Activated CD4-positive, alpha-beta T cell treated with anti-CD3 and anti-CD28 coated beads for 36 hours (primary cell): ENCODE data around the gene SLC22A1. TPM values are rescaled to one million over a fixed set of nuclear protein-coding genes. Genes with fewer than 3 reads are reported as not detected.

ENCODE experiments used
- ATAC-seq: fragments of 200-7000 bp; cut with Tn5 transposase; one replicate; pipeline ENCODE4 v1.10.0; 2021; ENCODE audit warnings: mild to moderate bottlenecking, moderate library complexity
- CTCF ChIA-PET: fragments of 350-600 bp; sonication (Branson Sonifier 250); formaldehyde crosslinking; loops from one replicate; lab custom pipeline; 2021; ENCODE audit warnings: antibody characterized with exemption; lab: Charles Lee
- POLR2A ChIA-PET: fragments of 350-600 bp; sonication (Branson Sonifier 250); formaldehyde crosslinking; loops from one replicate; lab custom pipeline; 2021; ENCODE audit warnings: antibody characterized with exemption, inconsistent platforms; lab: Charles Lee
- DNase-seq: peaks from one replicate; pipeline ENCODE4 v3.0.0-alpha.2; 2020
- H3K27ac Mint-ChIP-seq: one replicate; pipeline ENCODE4 v1.8.0; 2021; ENCODE audit warnings: mixed read lengths
- H3K27me3 Mint-ChIP-seq: one replicate; pipeline ENCODE4 v1.8.0; 2021; ENCODE audit warnings: mixed read lengths
- H3K36me3 Mint-ChIP-seq: one replicate; pipeline ENCODE4 v1.8.0; 2021; ENCODE audit warnings: low read depth, mixed read lengths
- H3K4me1 Mint-ChIP-seq: one replicate; pipeline ENCODE4 v1.8.0; 2021; ENCODE audit warnings: mixed read lengths
- H3K4me3 Mint-ChIP-seq: one replicate; pipeline ENCODE4 v1.8.0; 2021; ENCODE audit warnings: mild to moderate bottlenecking, moderate library complexity, mixed read lengths
- H3K9me3 Mint-ChIP-seq: one replicate; pipeline ENCODE4 v1.8.0; 2021; ENCODE audit warnings: low read depth, mixed read lengths
- intact Hi-C, 2 experiments: fragments of 100-400 bp; cut with DNase I in 1 of 2; cut with micrococcal nuclease in 1 of 2; formaldehyde crosslinking; loops; one replicate each; pipeline versions ENCODE4 v1.14.2 to v1.15.1; 2022 to 2024; cut with DNase I, micrococcal nuclease
- total RNA-seq, 2 experiments: library from RNA; stranded (reverse); gene quantifications; one replicate each; pipeline ENCODE4 v1.2.3, GENCODE V29; 2021

Gene SLC22A1
- total RNA-seq, 2 experiments from 2014 or later = 0.78 to 1.2 TPM

GRCh38 chr6:160203522-160203921, 81.9 kb downstream of the SLC22A1 start:
- Mint-ChIP-seq H3K27me3 (peaks cover 29% of the 10 kb centered on the region), H3K27ac (no peak overlapping the region), H3K36me3 (no peaks in the 10 kb centered on the region), H3K9me3 (peaks cover 5% of the 10 kb centered on the region), H3K4me1 (no peaks in the 10 kb centered on the region), H3K4me3 (no peak overlapping the region)
- intact Hi-C loops = no loop called here
- CTCF ChIA-PET = no interaction called here
- POLR2A ChIA-PET = no interaction called here
- DNase-seq (no peak), ATAC-seq (no peak)

GRCh38 chr6:160203953-160204352, 82.3 kb downstream of the SLC22A1 start:
- CTCF ChIA-PET = no interaction called here
- intact Hi-C loops = no loop called here
- POLR2A ChIA-PET = no interaction called here

GRCh38 chr6:160204710-160205109, 83.1 kb downstream of the SLC22A1 start:
- H3K36me3 Mint-ChIP-seq = no peaks in the 10 kb centered on the region
- ChIA-PET POLR2A (no interaction called here), CTCF (interaction anchor here (0.6 to 1.2 kb wide), 2 partner anchors 251 to 332 kb away, joined by 3 read pairs; no protein-coding TSS in a partner anchor)
- no peak overlapping the region for H3K4me3 Mint-ChIP-seq
- no peak overlapping the region for H3K27ac Mint-ChIP-seq
- ATAC-seq (no peak), DNase-seq (no peak)
- intact Hi-C loops = no loop called here
- peaks cover 31% of the 10 kb centered on the region for H3K27me3 Mint-ChIP-seq
- peaks cover 5% of the 10 kb centered on the region for H3K9me3 Mint-ChIP-seq
- H3K4me1 Mint-ChIP-seq = no peaks in the 10 kb centered on the region

More at GRCh38 chr6:160203953-160204352, 82.3 kb downstream of the SLC22A1 start:
- H3K4me1 Mint-ChIP-seq = no peaks in the 10 kb centered on the region
- peaks cover 5% of the 10 kb centered on the region for H3K9me3 Mint-ChIP-seq
- H3K36me3 Mint-ChIP-seq = no peaks in the 10 kb centered on the region
- peaks cover 29% of the 10 kb centered on the region for H3K27me3 Mint-ChIP-seq
- ATAC-seq (no peak), DNase-seq (no peak)
- no peak overlapping the region for H3K27ac Mint-ChIP-seq
- H3K4me3 Mint-ChIP-seq = no peak overlapping the region

- intact Hi-C loops = no loop called here
- ATAC-seq (no peak), DNase-seq (no peak)
- H3K4me3 Mint-ChIP-seq = no peak overlapping the region
- CTCF ChIA-PET = no interaction called here
- H3K27ac Mint-ChIP-seq = no peak overlapping the region
- no peaks in the 10 kb centered on the region for H3K36me3 Mint-ChIP-seq
- H3K4me1 Mint-ChIP-seq = no peaks in the 10 kb centered on the region
- H3K9me3 Mint-ChIP-seq = peaks cover 5% of the 10 kb centered on the region
- POLR2A ChIA-PET = no interaction called here
- peaks cover 32% of the 10 kb centered on the region for H3K27me3 Mint-ChIP-seq
These were observed 86.0 kb downstream of the SLC22A1 start for GRCh38 chr6:160207618-160208017.

Other genes with a start within 250 kb of the SLC22A1 start
- gene MAS1, start 230.8 kb upstream of the SLC22A1 start, total RNA-seq = not detected
- 10 to 100 TPM; 55.6 to 65.6 TPM for gene IGF2R, start 152.7 kb upstream of the SLC22A1 start, total RNA-seq
- not detected for gene SLC22A2, start 137.0 kb downstream of the SLC22A1 start, total RNA-seq
- not detected for gene SLC22A3, start 226.6 kb downstream of the SLC22A1 start, total RNA-seq